ENCODE results near the gene IL1RAPL2. TPM values are rescaled to one million over a fixed set of nuclear protein-coding genes. Genes with fewer than 3 reads are reported as not detected.

IL1RAPL2 gene
- total and polyA plus RNA-seq, 2 of the 8 experiments (the other 6 are each of a cell fraction or from before 2014, with no cell fraction given) = 0.20 to 1.3 TPM

DNA sequence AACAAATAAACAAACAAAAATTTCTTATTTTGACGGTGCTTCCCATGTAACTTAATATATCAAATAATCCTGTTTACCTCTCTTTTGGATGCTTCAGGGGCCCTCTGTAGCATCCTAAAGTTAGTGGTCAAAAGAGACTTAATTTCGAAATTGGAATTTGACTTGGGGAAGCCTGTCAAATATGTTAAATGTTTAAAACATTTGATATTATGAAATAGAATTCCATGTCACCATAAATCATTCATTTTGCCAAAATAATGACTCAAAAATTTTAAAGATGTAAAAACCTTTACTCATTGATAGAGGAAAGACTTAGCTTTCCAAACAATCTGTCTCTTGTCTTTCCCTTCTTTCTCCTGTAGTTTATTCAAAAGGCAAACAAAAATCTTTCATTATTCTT, 675.1 kb downstream of the IL1RAPL2 start:
- Histone ChIP-seq H3K9ac (replicated peaks in 1 of 4; ENCODE audit: extremely low read depth in 1 of 4, low read depth in 3 of 4, low read length in 3 of 4) (no peak overlapping the region), H3K23ac (ENCODE audit: insufficient read length) (no peak overlapping the region), H3K79me2 (ENCODE audit: control insufficient read depth in 1 of 2, insufficient read depth in 2 of 2, low read length in 2 of 2) (no peaks in the 10 kb centered on the region), H3K4ac (replicated peaks; ENCODE audit: insufficient read length, low read depth, low read length) (no peak overlapping the region), H3K27ac (ENCODE audit: low read depth, low read length) (no peak overlapping the region), H3K4me3 (ENCODE audit: extremely low read depth in 1 of 4, insufficient read depth in 2 of 4, low read depth in 3 of 4, low read length in 4 of 4) (no peak overlapping the region), H3K23me2 (ENCODE audit: low read depth, low read length) (no peaks in the 10 kb centered on the region), H2BK12ac (ENCODE audit: low read depth, low read length) (no peak overlapping the region), H3K4me1 (replicated peaks in 1 of 4; ENCODE audit: control insufficient read depth in 3 of 4, insufficient read depth in 4 of 4, low read length in 3 of 4) (no peaks in the 10 kb centered on the region), H3K4me2 (ENCODE audit: insufficient read depth in 1 of 2, low read depth in 2 of 2, low read length in 2 of 2) (no peak overlapping the region), H2AK5ac (ENCODE audit: low read depth, low read length) (no peak overlapping the region), H2AFZ (ENCODE audit: low read length) (no peak overlapping the region), H3K79me1 (ENCODE audit: low read depth, low read length) (no peaks in the 10 kb centered on the region), H2BK15ac (ENCODE audit: low read length) (no peak overlapping the region), H3K36me3 (ENCODE audit: control insufficient read depth in 2 of 4, insufficient read depth in 4 of 4, low read length in 3 of 4) (no peaks in the 10 kb centered on the region), H3K9me3 (ENCODE audit: insufficient read depth in 2 of 2, low read depth in 1 of 2, low read length in 1 of 2) (no peaks in the 10 kb centered on the region), H3K14ac (ENCODE audit: insufficient read length) (no peak overlapping the region), H2BK20ac (ENCODE audit: low read length) (no peak overlapping the region), H3K56ac (replicated peaks; ENCODE audit: insufficient read length, low read depth, low read length) (no peak overlapping the region), H2BK120ac (replicated peaks; ENCODE audit: low read depth, low read length) (no peak overlapping the region), H3K18ac (ENCODE audit: extremely low read depth, low read length) (no peak overlapping the region), H4K8ac (ENCODE audit: extremely low read depth, insufficient read depth, low read length) (no peak overlapping the region), H2BK5ac (ENCODE audit: low read depth, low read length) (no peak overlapping the region), H3K27me3 (replicated peaks in 1 of 4; ENCODE audit: control insufficient read depth in 3 of 4, extremely low read depth in 1 of 4, insufficient read depth in 3 of 4, low read length in 3 of 4) (no peaks in the 10 kb centered on the region), H4K20me1 (replicated peaks in 1 of 2; ENCODE audit: control insufficient read depth in 1 of 2, insufficient read depth in 2 of 2, low read length in 2 of 2) (no peaks in the 10 kb centered on the region), H4K91ac (replicated peaks; ENCODE audit: insufficient read length, low read length) (no peak overlapping the region), H4K5ac (ENCODE audit: insufficient read length, low read depth, low read length) (no peak overlapping the region)
- CTCF ChIA-PET (ENCODE audit: partially characterized antibody) = no interaction called here
- DNase-seq (ENCODE audit: low read depth in 1 of 2, low spot score in 2 of 2) = no peak
- POLR2A ChIA-PET (ENCODE audit: partially characterized antibody) = no interaction called here
- 93% methylated on average over 2 of the region's 2 CpGs; no CpG with 5 or more reads in 1 of the 2 experiments for WGBS, 2 experiments (ENCODE audit: extremely low coverage in 1 of 2, insufficient coverage in 1 of 2, insufficient read length in 1 of 2, insufficient replicate concordance in 2 of 2, low coverage in 1 of 2, low lambda C conversion rate in 2 of 2, missing lambda C conversion rate in 1 of 2)
- no peak for FAIRE-seq
- TF ChIP-seq ATF3 (IDR thresholded peaks at IDR 0.05; ENCODE audit: insufficient read depth, low read depth, low read length) = no peak
- TF ChIP-seq RAD21 (IDR thresholded peaks at IDR 0.05 in 1 of 2, conservative IDR thresholded peaks at IDR 0.05 in 1 of 2; ENCODE audit: low read depth in 2 of 2, low read length in 2 of 2) = no peak
- no peak for TF ChIP-seq CTBP2 (IDR thresholded peaks at IDR 0.05; ENCODE audit: borderline replicate concordance, insufficient read depth, insufficient read length, low read length)
- TF ChIP-seq ATF2 (IDR thresholded peaks at IDR 0.05; ENCODE audit: low read length) = no peak
- no peak for TF ChIP-seq TBP (IDR thresholded peaks at IDR 0.05; ENCODE audit: low read depth, low read length)
- TF ChIP-seq NANOG (IDR thresholded peaks at IDR 0.05; ENCODE audit: insufficient read depth, low read depth, low read length, poor library complexity, severe bottlenecking) = no peak
- TF ChIP-seq SAP30 (IDR thresholded peaks at IDR 0.05; ENCODE audit: insufficient read depth, insufficient replicate concordance, low read length) = no peak
- no peak for TF ChIP-seq BCL11A (IDR thresholded peaks at IDR 0.05; ENCODE audit: low read depth in 2 of 2, low read length in 2 of 2)
- no peak for TF ChIP-seq RXRA (IDR thresholded peaks at IDR 0.05; ENCODE audit: insufficient read depth, low read depth, low read length)
- no peak for TF ChIP-seq TAF1 (IDR thresholded peaks at IDR 0.05; ENCODE audit: low read depth, low read length)
- no peak for TF ChIP-seq CBX8 (IDR thresholded peaks at IDR 0.05; ENCODE audit: borderline replicate concordance, low read depth, low read length)

Data from H1 (cell line).